HepG2 (cell line): ENCODE measurements around the gene BTBD6. TPM values are rescaled to one million over a fixed set of nuclear protein-coding genes. Genes with fewer than 3 reads are reported as not detected.

Source experiments
- ATAC-seq: fragments of 200-7000 bp; cut with Tn5 transposase; 3 replicates; pipeline ENCODE4 v1.9.1; 2020; ENCODE audit warnings: mild to moderate bottlenecking, moderate library complexity
- BruUV-seq: library from RNA; stranded (reverse); fragments of 400-500 nt; replicated peaks from 2 replicates; lab custom pipeline; 2021; lab: Mats Ljungman, UMichigan
- CTCF ChIA-PET: fragments of 300-600 bp; formaldehyde crosslinking; extraction: SDS; loops from one replicate; lab custom pipeline; 2021; ENCODE audit warnings: low total read pairs, inconsistent platforms, low intra/inter-chr PET ratio; lab: Yijun Ruan, JAX
- POLR2A ChIA-PET: fragments of 350-600 bp; sonication (Branson Sonifier 250); formaldehyde crosslinking; loops from one replicate; lab custom pipeline; 2020; ENCODE audit warnings: antibody characterized with exemption, inconsistent platforms; lab: Yijun Ruan, JAX
- DNase-seq: peaks from one replicate; pipeline ENCODE4 v3.0.0-alpha.2; 2015; ENCODE audit warnings: low spot score
- FAIRE-seq: peaks from 3 replicates; lab custom pipeline; 2011; peaks lifted over from hg19 to GRCh38; lab: Jason Lieb, UNC
- H2AFZ ChIP-seq: one replicate; pipeline ENCODE4 v1.6.1; 2011; ENCODE audit warnings: low read length, inconsistent platforms
- H3K27ac ChIP-seq: fragments of 300-600 bp; 3 replicates; pipeline ENCODE4 v1.8.0; 2011; ENCODE audit warnings: mixed run types, mild to moderate bottlenecking, mixed read lengths, low read length, inconsistent platforms; ENCODE audit not compliant: insufficient read depth; ENCODE audit errors: extremely low read length
- H3K27me3 ChIP-seq, 2 experiments: fragments of 200-600 bp in 1 of 2; 2 replicates in 1 of 2; 3 replicates in 1 of 2; pipeline versions ENCODE4 v1.6.0 to v1.8.0; 2011; ENCODE audit warnings: low read length in 2 of 2, mild to moderate bottlenecking in 2 of 2, moderate library complexity in 2 of 2, inconsistent platforms in 1 of 2; ENCODE audit not compliant: insufficient read depth in 2 of 2, control insufficient read depth in 1 of 2
- H3K36me3 ChIP-seq, 2 experiments: fragments of 200-600 bp in 1 of 2; replicated peaks in 1 of 2; 2 replicates in 1 of 2; 3 replicates in 1 of 2; pipeline versions ENCODE4 v1.5.1 to v1.8.0; 2011; ENCODE audit warnings: low read length in 2 of 2, inconsistent platforms in 1 of 2; ENCODE audit not compliant: insufficient read depth in 2 of 2, control insufficient read depth in 1 of 2
- H3K4me1 ChIP-seq: 2 replicates; pipeline ENCODE4 v1.5.1; 2012; ENCODE audit warnings: low read length, inconsistent platforms; ENCODE audit not compliant: insufficient read depth
- H3K4me2 ChIP-seq: 2 replicates; pipeline ENCODE4 v1.6.0; 2011; ENCODE audit warnings: low read depth, low read length, inconsistent platforms
- H3K4me3 ChIP-seq, 3 experiments: fragments of 200-600 bp in 1 of 3; sonication (generic), shearing (Covaris generic) in 1 of 3; replicated peaks in 1 of 3; 2 replicates each; pipeline ENCODE4 v1.5.1; 2011 to 2016; ENCODE audit warnings: low read length in 3 of 3, inconsistent platforms in 2 of 3, low read depth in 2 of 3, mild to moderate bottlenecking in 2 of 3, control low read depth in 1 of 3, mixed read lengths in 1 of 3; ENCODE audit not compliant: insufficient read depth in 1 of 3
- H3K79me2 ChIP-seq: one replicate; pipeline ENCODE4 v1.6.1; 2011; ENCODE audit warnings: low read length, inconsistent platforms; ENCODE audit not compliant: insufficient read depth
- H3K9ac ChIP-seq: 2 replicates; pipeline ENCODE4 v1.6.0; 2011; ENCODE audit warnings: mild to moderate bottlenecking, low read depth, low read length, inconsistent platforms; ENCODE audit not compliant: insufficient read depth
- H3K9me3 ChIP-seq: 2 replicates; pipeline ENCODE4 v1.5.1; 2012; ENCODE audit warnings: mild to moderate bottlenecking, low read length
- H4K20me1 ChIP-seq: 2 replicates; pipeline ENCODE4 v1.6.0; 2011; ENCODE audit warnings: inconsistent platforms, mild to moderate bottlenecking, low read length, moderate library complexity; ENCODE audit not compliant: insufficient read depth
- CCDC6 ChIP-seq: sonication (generic); formaldehyde crosslinking; IDR thresholded peaks from 2 replicates; pipeline ENCODE4 v1.8.1; 2022; ENCODE audit warnings: mild to moderate bottlenecking, missing genetic modification reagents, moderate library complexity
- CENPX ChIP-seq: sonication (generic); formaldehyde crosslinking; IDR thresholded peaks from 2 replicates; pipeline ENCODE4 v1.9.0; 2021; ENCODE audit warnings: mild to moderate bottlenecking, missing genetic modification reagents, moderate library complexity
- MBNL3 ChIP-seq: fragments of 250-450 bp; sonication (Bioruptor Pico); conservative IDR thresholded peaks from 2 replicates; pipeline ENCODE4 v1.8.0; 2022; ENCODE audit warnings: mild to moderate bottlenecking, inconsistent platforms
- PLRG1 ChIP-seq: fragments of 450-650 bp; conservative IDR thresholded peaks from 2 replicates; pipeline ENCODE4 v1.6.1; 2016
- RBM22 ChIP-seq: fragments of 200-400 bp; formaldehyde crosslinking; optimal IDR thresholded peaks from 2 replicates; pipeline ENCODE3; 2017; ENCODE audit warnings: mild to moderate bottlenecking, low read length, moderate library complexity
- RFX5 ChIP-seq: IDR thresholded peaks from 2 replicates; pipeline ENCODE4 v1.6.1; 2011; ENCODE audit warnings: low read depth, low read length, improper control_type of control experiment
- TRIM24 ChIP-seq: sonication (generic); formaldehyde crosslinking; IDR thresholded peaks from 2 replicates; pipeline ENCODE4 v1.8.0; 2022; ENCODE audit warnings: mild to moderate bottlenecking, missing genetic modification reagents
- whole genome bisulfite sequencing: methylation state at CpG from one replicate; pipeline ENCODE4 v1.1.6; 2017; ENCODE audit warnings: low lambda C conversion rate; 5-methylcytosine and 5-hydroxymethylcytosine counted together
- in situ Hi-C: cut with HindIII; loops from 2 replicates; pipeline ENCODE4 v1.10.0; 2017; ENCODE audit warnings: low pct_unique_long_range_greater_than_20kb; ENCODE audit not compliant: extremely low pct_ligation_motif_present
- intact Hi-C: fragments of 100-400 bp; cut with micrococcal nuclease; formaldehyde crosslinking; loops from one replicate; pipeline ENCODE4 v1.10.0; 2022; ENCODE audit not compliant: unreplicated experiment
- polyA plus RNA-seq, 8 experiments: library from polyadenylated mRNA; depleted of rRNA in 3 of 8; stranded (reverse) in 7 of 8; unstranded in 1 of 8; fragments of >200 nt; fragmentation: Illumina TruSeq in 4 of 8; extraction: Trizol in 4 of 8; gene quantifications; 2 replicates each; pipeline versions ENCODE4 v1.2.1 to v1.2.3, GENCODE V29; 2011 to 2016; ENCODE audit warnings: low read depth in 4 of 8, missing spikeins in 1 of 8, mixed read lengths in 1 of 8; ENCODE audit not compliant: insufficient read depth in 1 of 8
- total RNA-seq, 5 experiments: library from RNA; depleted of rRNA; stranded (reverse); fragments of >200 nt; fragmentation: Illumina TruSeq; extraction: Trizol; gene quantifications; 2 replicates each; pipeline ENCODE4 v1.2.3, GENCODE V29; 2016; ENCODE audit warnings: low read depth in 1 of 5
- TF ChIP-seq, protein P1 (sequence below): sonication (generic); formaldehyde crosslinking; IDR thresholded peaks from 2 replicates; pipeline ENCODE4 v1.9.0; 2022; ENCODE audit warnings: low read depth, missing genetic modification reagents

BTBD6 gene
- total and polyA plus RNA-seq, 2 of the 13 experiments (the other 11 are each of a cell fraction or from before 2014, with no cell fraction given): not detected

GRCh38 chr14:105214324-105214915 is 33.9 kb upstream of the BTBD6 start:
- Histone ChIP-seq H2AFZ (no peak overlapping the region), H3K36me3 (peaks cover 15 to 17% of the 10 kb centered on the region in 2 experiments; a peak in 4 of 5 replicates), H4K20me1 (no peaks in the 10 kb centered on the region), H3K79me2 (no peaks in the 10 kb centered on the region), H3K27me3 (no peaks in the 10 kb centered on the region; a peak in 1 of 5 replicates), H3K9ac (no peak overlapping the region), H3K4me2 (no peak overlapping the region), H3K4me3 (no peak overlapping the region), H3K27ac (no peak overlapping the region), H3K9me3 (no peaks in the 10 kb centered on the region), H3K4me1 (no peaks in the 10 kb centered on the region)
- in situ Hi-C loops: no loop called here
- TF ChIP-seq CENPX: no peak
- no peak for TF ChIP-seq MBNL3
- no peak for TF ChIP-seq TRIM24 (CRISPR knock-in tag)
- TF ChIP-seq, protein P1, sequence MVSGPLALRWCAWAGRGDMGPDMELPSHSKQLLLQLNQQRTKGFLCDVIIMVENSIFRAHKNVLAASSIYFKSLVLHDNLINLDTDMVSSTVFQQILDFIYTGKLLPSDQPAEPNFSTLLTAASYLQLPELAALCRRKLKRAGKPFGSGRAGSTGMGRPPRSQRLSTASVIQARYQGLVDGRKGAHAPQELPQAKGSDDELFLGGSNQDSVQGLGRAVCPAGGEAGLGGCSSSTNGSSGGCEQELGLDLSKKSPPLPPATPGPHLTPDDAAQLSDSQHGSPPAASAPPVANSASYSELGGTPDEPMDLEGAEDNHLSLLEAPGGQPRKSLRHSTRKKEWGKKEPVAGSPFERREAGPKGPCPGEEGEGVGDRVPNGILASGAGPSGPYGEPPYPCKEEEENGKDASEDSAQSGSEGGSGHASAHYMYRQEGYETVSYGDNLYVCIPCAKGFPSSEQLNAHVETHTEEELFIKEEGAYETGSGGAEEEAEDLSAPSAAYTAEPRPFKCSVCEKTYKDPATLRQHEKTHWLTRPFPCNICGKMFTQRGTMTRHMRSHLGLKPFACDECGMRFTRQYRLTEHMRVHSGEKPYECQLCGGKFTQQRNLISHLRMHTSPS (CRISPR knock-in tag): no peak
- TF ChIP-seq RBM22: no peak
- TF ChIP-seq RFX5: no peak
- TF ChIP-seq CCDC6 (CRISPR knock-in tag): no peak
- TF ChIP-seq PLRG1: no peak
- ChIA-PET POLR2A (no interaction called here), CTCF (no interaction called here)
- WGBS: 100% methylated on average over 1 of the region's 14 CpGs
- no peak for ATAC-seq
- DNase-seq: no peak
- no TSS peak for BruUV-seq
- FAIRE-seq: no peak
- intact Hi-C loops: no loop called here
